HG03571 (cell line): ENCODE results near the gene APC2.

Source experiments
- ATAC-seq: cut with Tn5 transposase; IDR thresholded peaks from one replicate; pipeline ENCODE4 v1.9.1; 2021; ENCODE audit not compliant: unreplicated experiment

The APC2 gene

GRCh38 chr19:1445185-1445931, 4.6 kb upstream of the APC2 start:
- ATAC-seq, result peak; percentile 69

GRCh38 chr19:1445932-1446712, 3.8 kb upstream of the APC2 start:
- ATAC-seq, result no peak

GRCh38 chr19:1446713-1447481, 3.0 kb upstream of the APC2 start:
- ATAC-seq, result no peak

- no peak for ATAC-seq
These were observed 2.4 kb upstream of the APC2 start for GRCh38 chr19:1447504-1447903.

- ATAC-seq, result no peak
These were observed 2.0 kb upstream of the APC2 start for GRCh38 chr19:1447944-1448343.

GRCh38 chr19:1450735-1451731, 1.1 kb downstream of the APC2 start:
- ATAC-seq, result no peak

GRCh38 chr19:1451916-1452801, 2.2 kb downstream of the APC2 start:
- ATAC-seq, result no peak

GRCh38 chr19:1452802-1453524, 3.0 kb downstream of the APC2 start:
- ATAC-seq, result no peak

GRCh38 chr19:1453525-1454364, 3.8 kb downstream of the APC2 start:
- no peak for ATAC-seq

- ATAC-seq, result no peak
These were observed 5.0 kb downstream of the APC2 start for GRCh38 chr19:1455002-1455335.

- ATAC-seq, result no peak
These were observed 5.6 kb downstream of the APC2 start for GRCh38 chr19:1455336-1456120.

GRCh38 chr19:1456121-1456900, 6.4 kb downstream of the APC2 start:
- no peak for ATAC-seq

GRCh38 chr19:1457031-1457739, 7.3 kb downstream of the APC2 start:
- ATAC-seq, result no peak

- no peak for ATAC-seq
These were observed 8.0 kb downstream of the APC2 start for GRCh38 chr19:1457892-1458291.

GRCh38 chr19:1459479-1459878, 9.6 kb downstream of the APC2 start:
- ATAC-seq, result no peak
